Muscle layer of colon (tissue), 2 donors: Measurements from ENCODE around the gene CUX1.

Source experiments
- H3K27ac ChIP-seq: one replicate; pipeline ENCODE4 v1.7.0; 2013; ENCODE audit warnings: low read depth, mild to moderate bottlenecking, low read length, moderate library complexity
- H3K27me3 ChIP-seq, 2 donors: one replicate each; pipeline ENCODE4 v1.7.0; 2013; ENCODE audit warnings: low read length in 2 of 2, mild to moderate bottlenecking in 2 of 2; ENCODE audit not compliant: insufficient read depth in 2 of 2, control insufficient read depth in 1 of 2
- H3K36me3 ChIP-seq: one replicate; pipeline ENCODE4 v1.7.0; 2013; ENCODE audit warnings: mild to moderate bottlenecking, low read length; ENCODE audit not compliant: insufficient read depth
- H3K4me1 ChIP-seq: one replicate; pipeline ENCODE4 v1.7.0; 2013; ENCODE audit warnings: mild to moderate bottlenecking, low read length; ENCODE audit not compliant: insufficient read depth
- H3K4me3 ChIP-seq, 2 donors: one replicate each; pipeline ENCODE4 v1.7.0; 2013; ENCODE audit warnings: low read length in 2 of 2, low read depth in 1 of 2, mild to moderate bottlenecking in 1 of 2, moderate library complexity in 1 of 2
- H3K9ac ChIP-seq: one replicate; pipeline ENCODE4 v1.7.0; 2013; ENCODE audit warnings: low read length
- H3K9me3 ChIP-seq: one replicate; pipeline ENCODE4 v1.7.0; 2013; ENCODE audit warnings: mild to moderate bottlenecking, low read length
- donor health status: abdominal sarcoma.
- donor health status: Adenocarcinoma of cecum.

The CUX1 gene

DNA sequence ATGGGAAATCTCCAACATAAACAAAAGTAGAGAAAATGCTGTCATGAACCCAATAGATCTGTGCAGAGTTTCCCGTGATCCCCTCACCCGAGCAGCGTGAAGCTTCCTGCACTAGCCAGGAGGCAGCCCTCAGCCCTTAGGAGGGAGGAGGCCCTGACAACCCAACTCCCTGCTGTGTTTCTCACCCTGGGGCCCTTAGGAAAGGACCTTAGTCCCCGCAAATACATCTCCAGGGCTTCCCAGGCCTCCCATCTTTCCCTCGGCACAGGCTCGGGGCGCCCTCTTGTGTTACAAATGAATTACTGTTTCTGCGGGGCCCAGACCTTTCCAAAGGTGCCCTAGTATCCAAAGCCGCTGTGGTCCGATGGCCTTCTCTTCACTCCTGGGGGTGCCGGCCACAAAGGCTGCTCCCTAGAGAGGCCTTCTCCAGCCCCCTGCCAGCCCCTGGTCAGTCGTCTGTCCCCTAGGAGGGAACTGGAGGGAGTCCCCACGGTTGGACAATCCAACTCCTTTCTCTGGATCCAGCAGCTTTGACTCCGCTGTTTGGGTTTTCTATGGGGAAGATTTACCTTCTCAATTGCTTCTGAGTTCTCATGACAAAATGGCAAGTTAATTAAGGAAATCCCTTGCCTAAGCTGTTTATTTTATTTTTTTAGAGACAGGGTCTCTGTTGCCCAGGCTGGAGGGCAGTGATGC is 419.3 kb downstream of the CUX1 start:
- H3K36me3 ChIP-seq: peaks cover 19% of the 10 kb centered on the region
- H3K27me3 ChIP-seq: no peaks in the 10 kb centered on the region
- H3K9me3 ChIP-seq: no peaks in the 10 kb centered on the region
- H3K27ac ChIP-seq: no peak overlapping the region
- H3K4me1 ChIP-seq: peaks cover 5% of the 10 kb centered on the region
- no peak overlapping the region for H3K4me3 ChIP-seq
- H3K9ac ChIP-seq: no peak overlapping the region

DNA sequence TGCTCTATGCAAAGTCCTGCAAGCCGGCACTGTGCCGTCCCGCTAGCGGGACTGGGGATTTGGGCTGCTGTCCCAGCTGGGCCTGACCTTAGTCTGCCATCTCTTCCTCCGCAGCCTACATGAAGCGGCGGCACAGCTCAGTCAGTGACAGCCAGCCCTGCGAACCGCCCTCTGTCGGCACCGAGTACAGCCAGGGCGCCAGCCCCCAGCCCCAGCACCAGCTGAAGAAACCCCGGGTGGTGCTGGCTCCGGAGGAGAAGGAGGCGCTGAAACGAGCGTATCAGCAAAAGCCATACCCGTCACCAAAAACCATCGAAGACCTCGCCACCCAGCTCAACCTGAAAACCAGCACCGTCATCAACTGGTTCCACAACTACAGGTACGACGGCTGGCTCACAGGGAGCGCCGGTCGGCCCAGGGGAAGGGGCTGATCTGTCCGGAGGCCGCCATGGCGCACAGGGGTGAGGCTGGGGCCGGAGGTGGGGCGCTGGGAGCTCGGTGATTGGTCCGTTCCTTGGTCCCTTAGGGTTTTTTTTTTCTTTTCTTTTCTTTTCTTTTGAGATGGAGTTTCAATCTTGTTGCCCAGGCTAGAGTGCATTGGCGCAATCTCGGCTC is 421.9 kb downstream of the CUX1 start:
- Histone ChIP-seq H3K9me3 (no peaks in the 10 kb centered on the region), H3K4me3 (no peak overlapping the region), H3K4me1 (peaks cover 5% of the 10 kb centered on the region), H3K27me3 (no peaks in the 10 kb centered on the region), H3K36me3 (peaks cover 27% of the 10 kb centered on the region), H3K27ac (no peak overlapping the region), H3K9ac (no peak overlapping the region)

DNA sequence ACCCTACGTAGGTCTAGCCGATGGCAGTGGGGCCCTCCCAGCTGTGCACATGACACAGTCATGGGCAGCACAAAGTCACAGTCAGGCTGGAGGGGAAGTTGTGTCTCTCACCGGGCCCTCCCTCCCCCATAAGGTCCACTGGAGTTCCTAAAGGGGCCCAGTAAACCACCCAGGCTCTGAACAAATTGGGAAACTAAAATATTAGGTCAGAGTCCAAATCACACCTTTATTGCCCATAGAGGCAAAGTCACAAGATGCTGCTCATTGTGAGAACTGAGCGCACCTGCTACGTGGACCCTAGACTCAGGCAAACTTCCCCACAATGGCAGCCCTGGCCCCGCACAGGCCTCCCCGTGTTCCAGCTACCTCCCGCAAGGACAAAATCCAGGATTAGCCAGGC is 424.0 kb downstream of the CUX1 start:
- Histone ChIP-seq H3K9ac (no peak overlapping the region), H3K27ac (no peak overlapping the region), H3K27me3 (no peaks in the 10 kb centered on the region), H3K36me3 (peaks cover 26% of the 10 kb centered on the region), H3K4me1 (peaks cover 4% of the 10 kb centered on the region), H3K4me3 (no peak overlapping the region), H3K9me3 (no peaks in the 10 kb centered on the region)

DNA sequence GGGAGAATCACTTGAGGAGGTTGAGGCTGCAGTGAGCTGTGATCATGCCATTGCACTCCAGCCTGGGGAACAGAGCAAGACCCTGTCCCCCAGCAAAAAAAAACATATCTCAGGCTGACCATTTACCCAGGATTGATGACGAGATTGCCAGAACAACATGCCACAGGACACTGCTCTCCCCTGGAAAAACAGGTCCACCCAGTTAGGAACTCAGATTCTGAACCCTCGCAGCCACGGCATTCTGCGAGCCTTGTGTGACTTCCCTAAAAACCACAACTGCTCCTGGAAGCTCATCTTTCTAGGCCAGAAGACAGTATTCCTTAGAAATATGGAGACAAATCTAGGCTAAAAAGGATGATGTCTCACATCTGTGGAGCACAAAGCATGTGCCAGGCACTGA is 427.2 kb downstream of the CUX1 start:
- peaks cover 24% of the 10 kb centered on the region for H3K36me3 ChIP-seq
- no peak overlapping the region for H3K4me3 ChIP-seq
- no peak overlapping the region for H3K9ac ChIP-seq
- no peaks in the 10 kb centered on the region for H3K4me1 ChIP-seq
- no peaks in the 10 kb centered on the region for H3K9me3 ChIP-seq
- no peak overlapping the region for H3K27ac ChIP-seq
- H3K27me3 ChIP-seq: no peaks in the 10 kb centered on the region

DNA sequence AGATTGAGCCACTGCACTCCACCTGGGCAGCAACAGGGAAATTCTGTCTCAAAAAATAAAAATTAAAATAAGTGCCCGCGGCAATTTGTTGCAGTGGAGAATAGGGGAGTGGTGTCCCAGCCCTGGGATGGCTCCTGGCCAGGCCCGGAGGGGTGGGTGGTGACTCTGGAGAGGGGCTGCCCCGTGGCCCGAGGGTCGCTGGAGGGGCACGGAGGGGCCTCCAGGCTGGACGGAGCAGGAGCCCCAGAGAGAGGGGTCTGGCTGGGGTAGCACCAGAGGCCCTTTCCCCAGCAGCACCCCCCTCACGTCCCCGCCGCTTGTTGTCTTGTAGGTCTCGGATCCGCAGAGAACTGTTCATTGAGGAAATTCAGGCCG is 430.6 kb downstream of the CUX1 start:
- H3K36me3 ChIP-seq: peaks cover 22% of the 10 kb centered on the region
- H3K27me3 ChIP-seq: no peaks in the 10 kb centered on the region
- no peaks in the 10 kb centered on the region for H3K4me1 ChIP-seq
- no peak overlapping the region for H3K4me3 ChIP-seq
- H3K27ac ChIP-seq: no peak overlapping the region
- no peaks in the 10 kb centered on the region for H3K9me3 ChIP-seq
- H3K9ac ChIP-seq: no peak overlapping the region

DNA sequence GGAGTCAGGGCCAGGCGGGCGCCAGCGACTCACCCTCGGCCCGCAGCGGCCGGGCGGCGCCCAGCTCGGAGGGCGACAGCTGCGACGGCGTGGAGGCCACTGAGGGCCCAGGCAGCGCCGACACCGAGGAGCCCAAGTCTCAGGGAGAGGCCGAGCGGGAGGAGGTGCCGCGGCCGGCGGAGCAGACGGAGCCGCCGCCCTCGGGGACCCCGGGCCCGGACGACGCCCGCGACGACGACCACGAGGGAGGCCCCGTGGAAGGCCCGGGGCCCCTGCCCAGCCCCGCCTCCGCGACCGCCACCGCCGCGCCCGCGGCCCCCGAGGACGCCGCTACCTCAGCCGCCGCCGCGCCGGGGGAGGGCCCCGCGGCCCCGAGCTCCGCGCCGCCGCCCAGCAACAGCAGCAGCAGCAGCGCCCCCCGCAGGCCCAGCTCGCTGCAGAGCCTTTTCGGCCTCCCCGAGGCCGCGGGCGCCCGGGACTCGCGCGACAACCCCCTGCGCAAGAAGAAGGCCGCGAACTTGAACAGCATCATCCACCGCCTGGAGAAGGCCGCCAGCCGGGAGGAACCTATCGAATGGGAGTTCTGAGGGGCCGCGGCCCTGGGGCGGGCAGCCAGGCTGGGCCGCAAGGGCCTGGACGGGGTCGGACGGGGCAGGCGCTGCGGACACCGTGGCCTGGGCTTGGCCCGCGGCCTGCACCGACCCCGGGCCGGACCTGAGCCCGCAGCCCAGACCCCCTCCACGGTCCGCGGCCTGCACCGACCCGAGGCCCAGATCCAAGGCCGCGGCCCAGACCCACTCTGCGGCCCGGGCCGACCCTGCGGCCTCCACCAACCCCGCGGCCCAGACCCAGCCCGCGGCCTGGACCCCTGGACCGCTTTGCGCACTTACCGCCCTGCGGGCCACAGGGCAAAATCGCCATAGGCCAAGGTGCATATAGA is 431.3 kb downstream of the CUX1 start:
- no peaks in the 10 kb centered on the region for H3K27me3 ChIP-seq
- H3K27ac ChIP-seq: no peak overlapping the region
- H3K4me3 ChIP-seq: no peak overlapping the region
- H3K9ac ChIP-seq: no peak overlapping the region
- no peaks in the 10 kb centered on the region for H3K9me3 ChIP-seq
- no peaks in the 10 kb centered on the region for H3K4me1 ChIP-seq
- H3K36me3 ChIP-seq: peaks cover 19% of the 10 kb centered on the region

DNA sequence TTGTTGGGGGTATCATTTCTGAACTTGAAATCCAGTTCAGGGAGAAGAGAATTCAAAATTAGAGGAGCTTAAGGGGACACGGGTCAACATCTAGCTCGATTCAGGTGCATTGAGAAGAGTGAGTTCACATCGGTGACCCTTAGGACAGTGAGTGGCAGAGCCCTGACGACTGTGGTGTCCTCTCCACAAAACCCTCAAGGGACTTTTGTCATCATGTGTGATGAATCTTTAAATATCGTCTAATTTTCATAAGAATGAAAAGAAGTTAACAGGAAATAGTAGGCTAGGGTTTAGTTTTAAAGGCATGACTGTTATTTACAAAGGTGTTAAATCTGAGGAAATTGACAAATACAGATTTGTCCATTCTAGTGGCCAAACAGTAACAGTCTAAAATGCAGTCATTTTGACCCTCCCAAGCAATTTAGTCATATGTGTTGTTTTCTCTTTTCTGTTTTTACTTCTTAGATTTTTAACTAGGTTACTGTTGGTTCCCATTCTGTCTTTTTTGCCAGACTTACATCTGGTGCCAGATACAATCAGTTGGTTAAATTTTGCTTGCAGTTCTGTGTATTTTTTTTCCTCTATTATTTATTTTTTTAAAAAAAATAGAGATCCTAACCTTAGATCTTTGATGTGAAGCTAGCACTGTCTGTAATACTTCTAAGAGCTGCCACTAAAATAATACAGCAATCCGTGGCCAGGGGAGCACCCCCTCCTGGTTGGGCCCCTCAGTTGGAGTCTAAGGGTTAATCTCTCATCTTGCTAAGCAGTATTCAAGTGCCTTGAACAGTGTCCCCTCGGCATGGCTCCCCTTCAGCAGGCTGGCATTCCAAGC is 434.3 kb downstream of the CUX1 start:
- no peaks in the 10 kb centered on the region for H3K4me1 ChIP-seq
- H3K27me3 ChIP-seq: no peaks in the 10 kb centered on the region
- H3K4me3 ChIP-seq: no peak overlapping the region
- H3K27ac ChIP-seq: no peak overlapping the region
- no peak overlapping the region for H3K9ac ChIP-seq
- H3K9me3 ChIP-seq: no peaks in the 10 kb centered on the region
- H3K36me3 ChIP-seq: peaks cover 9% of the 10 kb centered on the region

DNA sequence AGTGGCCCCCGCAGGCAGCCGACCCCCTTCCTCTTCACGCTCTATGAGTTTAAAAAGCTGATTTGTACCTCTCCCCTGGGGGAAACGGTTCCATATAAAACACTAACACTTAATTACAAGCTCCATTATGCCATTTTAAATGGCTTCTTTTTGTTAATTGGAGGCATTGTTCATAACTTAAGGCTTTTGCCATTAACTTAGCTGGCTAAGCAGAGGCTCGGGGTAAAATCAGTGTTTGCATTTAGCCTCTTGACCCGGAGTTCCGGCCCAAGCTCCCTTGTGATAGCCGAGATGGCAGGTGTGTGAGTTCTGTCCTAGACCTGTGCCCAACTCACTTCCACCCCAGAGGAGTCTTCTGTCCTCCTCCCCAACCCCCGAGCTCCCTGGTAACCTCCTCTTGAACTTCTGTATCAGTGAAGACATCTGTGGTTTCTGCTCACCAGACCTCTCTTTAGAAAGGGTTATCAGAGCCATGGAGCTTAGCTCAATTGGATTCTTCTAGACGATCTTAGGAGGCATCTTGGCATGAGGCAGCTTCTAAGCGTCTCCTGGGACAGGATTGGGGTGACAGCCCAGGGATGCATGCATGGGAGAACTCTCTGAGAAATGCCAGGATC is 435.0 kb downstream of the CUX1 start:
- H3K27me3 ChIP-seq: no peaks in the 10 kb centered on the region
- no peak overlapping the region for H3K9ac ChIP-seq
- peaks cover 9% of the 10 kb centered on the region for H3K36me3 ChIP-seq
- H3K4me3 ChIP-seq: no peak overlapping the region
- H3K9me3 ChIP-seq: no peaks in the 10 kb centered on the region
- H3K27ac ChIP-seq: no peak overlapping the region
- no peaks in the 10 kb centered on the region for H3K4me1 ChIP-seq

DNA sequence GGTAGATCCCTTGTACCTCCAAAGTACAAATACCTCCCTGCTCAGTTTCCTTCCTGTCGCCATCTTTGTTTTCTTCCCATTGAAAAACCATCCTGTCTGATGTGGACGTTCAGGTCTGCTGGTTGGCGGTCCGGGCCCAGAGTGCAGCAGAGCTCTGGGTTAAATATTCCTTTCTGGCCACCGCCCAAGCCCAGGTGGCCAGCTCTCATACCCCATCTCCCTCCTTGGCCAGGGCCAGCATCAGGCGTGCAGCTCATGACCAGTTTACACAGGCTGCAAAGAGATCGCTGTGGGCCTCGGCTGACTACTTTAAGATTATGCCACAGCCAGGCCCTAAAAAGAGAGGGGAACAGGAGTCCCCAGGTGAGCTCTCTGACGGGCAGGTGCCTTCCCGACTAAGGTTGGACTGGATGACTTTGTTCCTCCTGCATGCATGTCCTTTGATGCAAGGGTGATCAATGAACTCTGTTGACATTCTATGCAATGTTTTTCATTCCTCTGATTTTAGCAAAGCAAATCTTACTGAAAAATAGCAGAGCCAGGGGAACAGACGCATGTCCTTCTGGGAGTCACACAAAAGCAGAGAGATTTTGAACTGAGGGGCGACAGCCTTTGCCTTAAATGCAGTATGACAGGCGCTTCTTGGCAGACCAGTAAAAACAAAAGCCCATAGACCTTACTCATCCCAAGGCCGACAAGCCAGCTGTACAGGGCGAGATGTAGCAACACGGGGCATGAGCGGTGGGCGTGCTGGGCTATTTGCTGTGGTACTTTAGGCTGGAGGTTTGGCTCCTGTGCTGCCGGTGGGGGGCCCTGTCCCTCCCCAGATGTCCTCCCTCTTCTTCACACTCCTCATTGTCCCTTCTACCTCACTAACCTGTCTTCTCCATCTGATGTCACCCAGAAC is 435.9 kb downstream of the CUX1 start:
- no peaks in the 10 kb centered on the region for H3K27me3 ChIP-seq

DNA sequence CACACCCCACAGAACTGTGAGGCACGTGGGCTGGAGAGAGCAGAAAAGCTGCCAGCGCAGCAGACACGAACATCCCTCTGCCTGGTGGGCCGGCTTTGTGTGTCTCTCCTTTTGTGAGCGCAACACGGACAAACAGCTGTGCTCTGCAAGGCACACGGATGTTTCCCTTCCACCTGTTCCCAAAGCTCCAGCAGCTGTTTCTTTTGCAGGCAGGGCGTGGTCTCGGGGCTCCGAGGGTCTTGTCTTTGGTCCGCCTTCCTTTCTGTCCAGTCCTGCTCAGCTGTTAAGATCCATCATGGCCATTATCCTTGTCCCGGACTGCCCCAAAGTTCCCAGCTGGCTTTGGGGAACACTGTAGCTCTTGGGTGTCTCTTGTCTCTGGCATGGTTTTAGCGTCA is 436.5 kb downstream of the CUX1 start:
- no peak overlapping the region for H3K9ac ChIP-seq
- no peaks in the 10 kb centered on the region for H3K4me1 ChIP-seq
- no peaks in the 10 kb centered on the region for H3K9me3 ChIP-seq
- no peak overlapping the region for H3K27ac ChIP-seq
- peaks cover 9% of the 10 kb centered on the region for H3K36me3 ChIP-seq
- no peak overlapping the region for H3K4me3 ChIP-seq
- H3K27me3 ChIP-seq: no peaks in the 10 kb centered on the region

More for the DNA sequence above, 435.9 kb downstream of the CUX1 start:
- no peaks in the 10 kb centered on the region for H3K4me1 ChIP-seq
- no peak overlapping the region for H3K27ac ChIP-seq
- no peaks in the 10 kb centered on the region for H3K9me3 ChIP-seq
- no peak overlapping the region for H3K4me3 ChIP-seq
- no peak overlapping the region for H3K9ac ChIP-seq
- peaks cover 9% of the 10 kb centered on the region for H3K36me3 ChIP-seq
